Smooth muscle cell of the brain vasculature (primary cell): ENCODE data around the gene ZCCHC14.
"Not testable (repeated sequence)": the region's sequence is repeated elsewhere in the genome, so short reads cannot be mapped to it uniquely, and the experiment has no call there.

ENCODE experiments used
- DNase-seq: peaks from one replicate; pipeline ENCODE4 v3.0.0-alpha.2; 2012; ENCODE audit warnings: low read depth, low spot score

The ZCCHC14 gene

GRCh38 chr16:87497023-87497766 lies 4.4 kb upstream of the ZCCHC14 start:
- not testable (repeated sequence) for DNase-seq

GRCh38 chr16:87496447-87496801 lies 3.6 kb upstream of the ZCCHC14 start:
- DNase-seq: no peak

GRCh38 chr16:87495578-87496446 lies 3.0 kb upstream of the ZCCHC14 start:
- DNase-seq: no peak

GRCh38 chr16:87493608-87494280 lies 920 bp upstream of the ZCCHC14 start:
- no peak for DNase-seq

GRCh38 chr16:87492291-87492630 lies 563 bp downstream of the ZCCHC14 start:
- no peak for DNase-seq

GRCh38 chr16:87491522-87492290 lies 1.1 kb downstream of the ZCCHC14 start:
- DNase-seq: no peak

GRCh38 chr16:87490799-87491521 lies 1.9 kb downstream of the ZCCHC14 start:
- DNase-seq: not testable (repeated sequence)

- DNase-seq: no peak
Measured at GRCh38 chr16:87490096-87490798, 2.6 kb downstream of the ZCCHC14 start.

GRCh38 chr16:87489434-87490045 lies 3.3 kb downstream of the ZCCHC14 start:
- no peak for DNase-seq

- DNase-seq: not testable (repeated sequence)
Measured at GRCh38 chr16:87488960-87489359, 3.9 kb downstream of the ZCCHC14 start.

- DNase-seq: no peak
Measured at GRCh38 chr16:87487361-87487924, 5.4 kb downstream of the ZCCHC14 start.

GRCh38 chr16:87486713-87487247 lies 6.0 kb downstream of the ZCCHC14 start:
- no peak for DNase-seq

- DNase-seq: no peak
Measured at GRCh38 chr16:87486282-87486681, 6.5 kb downstream of the ZCCHC14 start.

GRCh38 chr16:87485792-87486191 lies 7.0 kb downstream of the ZCCHC14 start:
- DNase-seq: not testable (repeated sequence)

- DNase-seq: no peak
Measured at GRCh38 chr16:87484487-87485331, 8.1 kb downstream of the ZCCHC14 start.

- no peak for DNase-seq
Measured at GRCh38 chr16:87483481-87483880, 9.3 kb downstream of the ZCCHC14 start.

GRCh38 chr16:87482670-87483069 lies 10.2 kb downstream of the ZCCHC14 start:
- DNase-seq: not testable (repeated sequence)

GRCh38 chr16:87482266-87482665 lies 10.6 kb downstream of the ZCCHC14 start:
- no peak for DNase-seq
